Measurements from ENCODE around the gene SOX6. TPM values are rescaled to one million over a fixed set of nuclear protein-coding genes. Genes with fewer than 3 reads are reported as not detected.
A peak's percentile ranks its signal among the peaks of the same experiment; 100 is the strongest.

The SOX6 gene
- 1 to 10 TPM; 1.7 to 3.6 (median 3.2) TPM for total RNA-seq

GRCh38 chr11:16356057-16356760, at the start of gene SOX6:
SOX6 (minus strand) TSS chr11:16356546; CDS start chr11:16341248, 15,298 bp downstream.
- intact Hi-C loops (cut with DNase I): no loop called here
- H3K4me1 ChIP-seq: peaks cover 0 to 13% (median 0%) of the 10 kb centered on the region in 4 donors
- peak within 1 kb of the TSS in 1 of 4 donors; percentile 27 for H3K27ac ChIP-seq (replicated peaks in 1 of 4)
- peak within 1 kb of the TSS in 1 of 4 donors; percentile 5 for H3K4me3 ChIP-seq
- no peaks in the 10 kb centered on the region for H3K27me3 ChIP-seq
- DNase-seq (ENCODE audit: extremely low spot score): no peak
- no peaks in the 10 kb centered on the region for H3K9me3 ChIP-seq
- 55% methylated on average over 3 of the region's 3 CpGs for WGBS
- H3K36me3 ChIP-seq: no peaks in the 10 kb centered on the region
- TF ChIP-seq POLR2A (IDR thresholded peaks at IDR 0.05; ENCODE audit: low read depth) (no peak), CTCF (IDR thresholded peaks at IDR 0.05) (no peak), EP300 (IDR thresholded peaks at IDR 0.05) (no peak), POLR2AphosphoS5 (IDR thresholded peaks at IDR 0.05) (no peak)

- Histone ChIP-seq H3K36me3 (no peaks in the 10 kb centered on the region), H3K4me1 (no peaks in the 10 kb centered on the region), H3K27ac (replicated peaks in 1 of 4) (no peak overlapping the region), H3K4me3 (no peak overlapping the region), H3K9me3 (no peaks in the 10 kb centered on the region), H3K27me3 (no peaks in the 10 kb centered on the region)
- 74% methylated on average over 4 of the region's 4 CpGs for WGBS
- no peak for DNase-seq (ENCODE audit: extremely low spot score)
- intact Hi-C loops (cut with DNase I): no loop called here
- TF ChIP-seq CTCF (IDR thresholded peaks at IDR 0.05): no peak
- no peak for TF ChIP-seq EP300 (IDR thresholded peaks at IDR 0.05)
- no peak for TF ChIP-seq POLR2A (IDR thresholded peaks at IDR 0.05; ENCODE audit: low read depth)
- no peak for TF ChIP-seq POLR2AphosphoS5 (IDR thresholded peaks at IDR 0.05)
Observed at GRCh38 chr11:16404781-16405285, 48.5 kb upstream of the SOX6 start.

GRCh38 chr11:16403851-16404250, 47.5 kb upstream of the SOX6 start:
- Histone ChIP-seq H3K4me3 (no peak overlapping the region), H3K36me3 (no peaks in the 10 kb centered on the region), H3K27ac (replicated peaks in 1 of 4) (peak overlapping the region in 1 of 4 donors; percentile 5), H3K4me1 (no peaks in the 10 kb centered on the region), H3K27me3 (no peaks in the 10 kb centered on the region), H3K9me3 (no peaks in the 10 kb centered on the region)
- TF ChIP-seq POLR2A (IDR thresholded peaks at IDR 0.05; ENCODE audit: low read depth): no peak
- no peak for TF ChIP-seq EP300 (IDR thresholded peaks at IDR 0.05)
- no peak for TF ChIP-seq POLR2AphosphoS5 (IDR thresholded peaks at IDR 0.05)
- no peak for TF ChIP-seq CTCF (IDR thresholded peaks at IDR 0.05)
- WGBS: 75% methylated on average over 1 of the region's 1 CpG
- no peak for DNase-seq (ENCODE audit: extremely low spot score)
- intact Hi-C loops (cut with DNase I): no loop called here

- H3K4me1 ChIP-seq: no peaks in the 10 kb centered on the region
- H3K9me3 ChIP-seq: no peaks in the 10 kb centered on the region
- H3K4me3 ChIP-seq: no peak overlapping the region
- H3K27me3 ChIP-seq: no peaks in the 10 kb centered on the region
- intact Hi-C loops (cut with DNase I): no loop called here
- no peak for TF ChIP-seq CTCF (IDR thresholded peaks at IDR 0.05)
- TF ChIP-seq EP300 (IDR thresholded peaks at IDR 0.05): no peak
- TF ChIP-seq POLR2A (IDR thresholded peaks at IDR 0.05; ENCODE audit: low read depth): no peak
- no peak for TF ChIP-seq POLR2AphosphoS5 (IDR thresholded peaks at IDR 0.05)
- 55% methylated on average over 2 of the region's 2 CpGs for WGBS
- H3K36me3 ChIP-seq: no peaks in the 10 kb centered on the region
- H3K27ac ChIP-seq (replicated peaks in 1 of 4): no peak overlapping the region
- no peak for DNase-seq (ENCODE audit: extremely low spot score)
Observed at GRCh38 chr11:16403448-16403803, 47.1 kb upstream of the SOX6 start.

Data from esophagus muscularis mucosa (tissue), 4 donors.